ENCODE data around the gene C1QTNF6.
"Not testable (repeated sequence)": the region's sequence is repeated elsewhere in the genome, so short reads cannot be mapped to it uniquely, and the experiment has no call there.

C1QTNF6 gene

GRCh38 chr22:37177221-37177620 is 10.8 kb downstream of the C1QTNF6 start:
- H3K9me3 ChIP-seq (ENCODE audit: control insufficient read depth, low read length), result no peaks in the 10 kb centered on the region
- no peaks in the 10 kb centered on the region for H3K36me3 ChIP-seq (ENCODE audit: control insufficient read depth, insufficient read depth, low read length)
- no peak overlapping the region for H3K27ac ChIP-seq (ENCODE audit: insufficient read depth, low read length, poor library complexity, severe bottlenecking)
- no peaks in the 10 kb centered on the region for H3K4me1 ChIP-seq (ENCODE audit: control insufficient read depth, insufficient read depth, low read length, poor library complexity, severe bottlenecking)
- DNase-seq, result no peak
- no peaks in the 10 kb centered on the region for H3K27me3 ChIP-seq (replicated peaks; ENCODE audit: control insufficient read depth, insufficient read depth, low read length, poor library complexity, severe bottlenecking)
- no peak overlapping the region for H3K4me3 ChIP-seq (ENCODE audit: insufficient read depth, low read depth, low read length, poor library complexity, severe bottlenecking)

GRCh38 chr22:37176464-37177061 is 11.5 kb downstream of the C1QTNF6 start:
- Histone ChIP-seq H3K4me1 (ENCODE audit: control insufficient read depth, insufficient read depth, low read length, poor library complexity, severe bottlenecking) (no peaks in the 10 kb centered on the region), H3K4me3 (ENCODE audit: insufficient read depth, low read depth, low read length, poor library complexity, severe bottlenecking) (no peak overlapping the region), H3K36me3 (ENCODE audit: control insufficient read depth, insufficient read depth, low read length) (no peaks in the 10 kb centered on the region), H3K27me3 (replicated peaks; ENCODE audit: control insufficient read depth, insufficient read depth, low read length, poor library complexity, severe bottlenecking) (no peaks in the 10 kb centered on the region), H3K27ac (ENCODE audit: insufficient read depth, low read length, poor library complexity, severe bottlenecking) (no peak overlapping the region), H3K9me3 (ENCODE audit: control insufficient read depth, low read length) (no peaks in the 10 kb centered on the region)
- DNase-seq, result no peak

GRCh38 chr22:37175414-37176281 is 12.4 kb downstream of the C1QTNF6 start:
- H3K4me1 ChIP-seq (ENCODE audit: control insufficient read depth, insufficient read depth, low read length, poor library complexity, severe bottlenecking), result no peaks in the 10 kb centered on the region
- no peak for DNase-seq
- H3K4me3 ChIP-seq (ENCODE audit: insufficient read depth, low read depth, low read length, poor library complexity, severe bottlenecking), result no peak overlapping the region
- H3K9me3 ChIP-seq (ENCODE audit: control insufficient read depth, low read length), result no peaks in the 10 kb centered on the region
- H3K36me3 ChIP-seq (ENCODE audit: control insufficient read depth, insufficient read depth, low read length), result no peaks in the 10 kb centered on the region
- no peak overlapping the region for H3K27ac ChIP-seq (ENCODE audit: insufficient read depth, low read length, poor library complexity, severe bottlenecking)
- H3K27me3 ChIP-seq (replicated peaks; ENCODE audit: control insufficient read depth, insufficient read depth, low read length, poor library complexity, severe bottlenecking), result no peaks in the 10 kb centered on the region

- DNase-seq, result no peak
- H3K9me3 ChIP-seq (ENCODE audit: control insufficient read depth, low read length), result no peaks in the 10 kb centered on the region
- no peak overlapping the region for H3K4me3 ChIP-seq (ENCODE audit: insufficient read depth, low read depth, low read length, poor library complexity, severe bottlenecking)
- no peaks in the 10 kb centered on the region for H3K27me3 ChIP-seq (replicated peaks; ENCODE audit: control insufficient read depth, insufficient read depth, low read length, poor library complexity, severe bottlenecking)
- no peaks in the 10 kb centered on the region for H3K4me1 ChIP-seq (ENCODE audit: control insufficient read depth, insufficient read depth, low read length, poor library complexity, severe bottlenecking)
- H3K36me3 ChIP-seq (ENCODE audit: control insufficient read depth, insufficient read depth, low read length), result no peaks in the 10 kb centered on the region
- H3K27ac ChIP-seq (ENCODE audit: insufficient read depth, low read length, poor library complexity, severe bottlenecking), result no peak overlapping the region
Observed at GRCh38 chr22:37174964-37175363, 13.1 kb downstream of the C1QTNF6 start.

GRCh38 chr22:37173709-37174108 is 14.3 kb downstream of the C1QTNF6 start:
- H3K27ac ChIP-seq (ENCODE audit: insufficient read depth, low read length, poor library complexity, severe bottlenecking), result no peak overlapping the region
- H3K27me3 ChIP-seq (replicated peaks; ENCODE audit: control insufficient read depth, insufficient read depth, low read length, poor library complexity, severe bottlenecking), result no peaks in the 10 kb centered on the region
- no peaks in the 10 kb centered on the region for H3K4me1 ChIP-seq (ENCODE audit: control insufficient read depth, insufficient read depth, low read length, poor library complexity, severe bottlenecking)
- no peaks in the 10 kb centered on the region for H3K9me3 ChIP-seq (ENCODE audit: control insufficient read depth, low read length)
- no peak overlapping the region for H3K4me3 ChIP-seq (ENCODE audit: insufficient read depth, low read depth, low read length, poor library complexity, severe bottlenecking)
- no peaks in the 10 kb centered on the region for H3K36me3 ChIP-seq (ENCODE audit: control insufficient read depth, insufficient read depth, low read length)
- DNase-seq, result no peak

GRCh38 chr22:37172266-37173245 is 15.5 kb downstream of the C1QTNF6 start:
- H3K27me3 ChIP-seq (replicated peaks; ENCODE audit: control insufficient read depth, insufficient read depth, low read length, poor library complexity, severe bottlenecking), result no peaks in the 10 kb centered on the region
- H3K36me3 ChIP-seq (ENCODE audit: control insufficient read depth, insufficient read depth, low read length), result no peaks in the 10 kb centered on the region
- H3K27ac ChIP-seq (ENCODE audit: insufficient read depth, low read length, poor library complexity, severe bottlenecking), result no peak overlapping the region
- H3K9me3 ChIP-seq (ENCODE audit: control insufficient read depth, low read length), result no peaks in the 10 kb centered on the region
- peaks cover 3% of the 10 kb centered on the region for H3K4me1 ChIP-seq (ENCODE audit: control insufficient read depth, insufficient read depth, low read length, poor library complexity, severe bottlenecking)
- no peak overlapping the region for H3K4me3 ChIP-seq (ENCODE audit: insufficient read depth, low read depth, low read length, poor library complexity, severe bottlenecking)
- no peak for DNase-seq

- Histone ChIP-seq H3K27ac (ENCODE audit: insufficient read depth, low read length, poor library complexity, severe bottlenecking) (no peak overlapping the region), H3K4me3 (ENCODE audit: insufficient read depth, low read depth, low read length, poor library complexity, severe bottlenecking) (no peak overlapping the region), H3K36me3 (ENCODE audit: control insufficient read depth, insufficient read depth, low read length) (no peaks in the 10 kb centered on the region), H3K27me3 (replicated peaks; ENCODE audit: control insufficient read depth, insufficient read depth, low read length, poor library complexity, severe bottlenecking) (no peaks in the 10 kb centered on the region), H3K4me1 (ENCODE audit: control insufficient read depth, insufficient read depth, low read length, poor library complexity, severe bottlenecking) (peaks cover 10% of the 10 kb centered on the region), H3K9me3 (ENCODE audit: control insufficient read depth, low read length) (no peaks in the 10 kb centered on the region)
- DNase-seq, result no peak
Observed at GRCh38 chr22:37171662-37172061, 16.4 kb downstream of the C1QTNF6 start.

- not testable (repeated sequence) for H3K27me3 ChIP-seq (replicated peaks; ENCODE audit: control insufficient read depth, insufficient read depth, low read length, poor library complexity, severe bottlenecking)
Observed at GRCh38 chr22:37170689-37171405, 17.2 kb downstream of the C1QTNF6 start.

GRCh38 chr22:37169947-37170688 is 17.9 kb downstream of the C1QTNF6 start:
- Histone ChIP-seq H3K36me3 (ENCODE audit: control insufficient read depth, insufficient read depth, low read length) (no peaks in the 10 kb centered on the region), H3K27ac (ENCODE audit: insufficient read depth, low read length, poor library complexity, severe bottlenecking) (no peak overlapping the region), H3K4me1 (ENCODE audit: control insufficient read depth, insufficient read depth, low read length, poor library complexity, severe bottlenecking) (peaks cover 19% of the 10 kb centered on the region), H3K4me3 (ENCODE audit: insufficient read depth, low read depth, low read length, poor library complexity, severe bottlenecking) (no peak overlapping the region), H3K27me3 (replicated peaks; ENCODE audit: control insufficient read depth, insufficient read depth, low read length, poor library complexity, severe bottlenecking) (no peaks in the 10 kb centered on the region), H3K9me3 (ENCODE audit: control insufficient read depth, low read length) (no peaks in the 10 kb centered on the region)
- DNase-seq, result no peak

More at GRCh38 chr22:37170689-37171405, 17.2 kb downstream of the C1QTNF6 start:
- not testable (repeated sequence) for H3K27ac ChIP-seq (ENCODE audit: insufficient read depth, low read length, poor library complexity, severe bottlenecking); H3K9me3 ChIP-seq (ENCODE audit: control insufficient read depth, low read length); DNase-seq; H3K4me3 ChIP-seq (ENCODE audit: insufficient read depth, low read depth, low read length, poor library complexity, severe bottlenecking); H3K36me3 ChIP-seq (ENCODE audit: control insufficient read depth, insufficient read depth, low read length)
- H3K4me1 ChIP-seq (ENCODE audit: control insufficient read depth, insufficient read depth, low read length, poor library complexity, severe bottlenecking), result peaks cover 18% of the 10 kb centered on the region
